GM18498 (cell line): Measurements from ENCODE around the gene MVK.

Experiments
- ATAC-seq: cut with Tn5 transposase; IDR thresholded peaks from one replicate; pipeline ENCODE4 v1.9.1; 2021; ENCODE audit warnings: mild to moderate bottlenecking, moderate library complexity; ENCODE audit not compliant: unreplicated experiment

MVK gene

GRCh38 chr12:109573029-109573913, at the start of gene MVK, which contains the start of gene MMAB:
Gene MVK (plus strand): TSS chr12:109573794. CDS start chr12:109574823, 1,029 bp downstream.
Gene MMAB (minus strand): TSS chr12:109573504. CDS start chr12:109573480, 24 bp downstream.
- ATAC-seq: peak; percentile 94

GRCh38 chr12:109524466-109525278, 48.9 kb upstream of the MVK start:
- ATAC-seq: no peak

- no peak for ATAC-seq
Measured at GRCh38 chr12:109525279-109525585, 48.4 kb upstream of the MVK start.

GRCh38 chr12:109527489-109528123, 46.0 kb upstream of the MVK start:
- ATAC-seq: no peak

GRCh38 chr12:109529691-109530640, 43.6 kb upstream of the MVK start:
- ATAC-seq: no peak

- ATAC-seq: no peak
Measured at GRCh38 chr12:109531411-109531810, 42.2 kb upstream of the MVK start.

GRCh38 chr12:109532721-109533486, 40.7 kb upstream of the MVK start:
- no peak for ATAC-seq

- no peak for ATAC-seq
Measured at GRCh38 chr12:109533487-109533740, 40.2 kb upstream of the MVK start.

GRCh38 chr12:109534456-109534855, 39.1 kb upstream of the MVK start:
- no peak for ATAC-seq

- ATAC-seq: no peak
Measured at GRCh38 chr12:109535231-109535862, 38.2 kb upstream of the MVK start.

- ATAC-seq: no peak
Measured at GRCh38 chr12:109535863-109536250, 37.7 kb upstream of the MVK start.

- no peak for ATAC-seq
Measured at GRCh38 chr12:109537136-109537535, 36.5 kb upstream of the MVK start.

- ATAC-seq: no peak
Measured at GRCh38 chr12:109538191-109538863, 35.3 kb upstream of the MVK start.

GRCh38 chr12:109539508-109539907, 34.1 kb upstream of the MVK start:
- no peak for ATAC-seq

- no peak for ATAC-seq
Measured at GRCh38 chr12:109540526-109541412, 32.8 kb upstream of the MVK start.

- no peak for ATAC-seq
Measured at GRCh38 chr12:109541413-109541726, 32.2 kb upstream of the MVK start.

- no peak for ATAC-seq
Measured at GRCh38 chr12:109542014-109542413, 31.6 kb upstream of the MVK start.

- no peak for ATAC-seq
Measured at GRCh38 chr12:109542876-109543275, 30.7 kb upstream of the MVK start.
